Endothelial cell of umbilical vein (primary cell): ENCODE measurements around the gene SELL. TPM values are rescaled to one million over a fixed set of nuclear protein-coding genes. Genes with fewer than 3 reads are reported as not detected.

ENCODE experiments used
- Bru-seq: library from RNA; stranded (reverse); fragments of 400-500 nt; gene quantifications from one replicate; lab custom pipeline; 2021; lab: Mats Ljungman, UMichigan
- BruChase-seq, 2 experiments: library from RNA; stranded (reverse); fragments of 400-500 nt; gene quantifications; one replicate each; lab custom pipeline; 2021; lab: Mats Ljungman, UMichigan
- BruUV-seq: library from RNA; stranded (reverse); fragments of 400-500 nt; replicated peaks from 2 replicates; lab custom pipeline; 2021; lab: Mats Ljungman, UMichigan
- CTCF ChIA-PET: fragments of 300-600, 350-600 bp; sonication (Branson Sonifier 250); formaldehyde crosslinking; loops from one replicate; lab custom pipeline; 2021; ENCODE audit warnings: antibody characterized with exemption, inconsistent platforms; lab: Charles Lee
- POLR2A ChIA-PET: fragments of 300-600, 350-600 bp; sonication (Branson Sonifier 250); formaldehyde crosslinking; loops from one replicate; lab custom pipeline; 2021; ENCODE audit warnings: antibody characterized with exemption, inconsistent platforms; lab: Charles Lee
- DNase-seq: peaks from one replicate; pipeline ENCODE4 v3.0.0-alpha.2; 2011; ENCODE audit warnings: low read depth, low spot score
- FAIRE-seq: peaks from 2 replicates; lab custom pipeline; 2011; peaks lifted over from hg19 to GRCh38; lab: Jason Lieb, UNC
- H2AFZ ChIP-seq: 2 replicates; pipeline ENCODE4 v1.6.0; 2012; ENCODE audit warnings: low read depth, low read length, control low read depth, inconsistent platforms
- H3K27ac ChIP-seq: 2 replicates; pipeline ENCODE4 v1.5.1; 2011; ENCODE audit warnings: low read depth, mild to moderate bottlenecking, control low read depth, low read length, moderate library complexity; ENCODE audit not compliant: insufficient read depth
- H3K27me3 ChIP-seq, 2 experiments: 2 replicates each; pipeline versions ENCODE4 v1.6.0 to v1.6.1; 2011; ENCODE audit warnings: low read length in 2 of 2, mixed read lengths in 1 of 2; ENCODE audit not compliant: control insufficient read depth in 2 of 2, insufficient read depth in 2 of 2
- H3K36me3 ChIP-seq, 2 experiments: 2 replicates in 1 of 2; 3 replicates in 1 of 2; pipeline ENCODE4 v1.5.1; 2011; ENCODE audit warnings: low read length in 2 of 2, mild to moderate bottlenecking in 1 of 2, moderate library complexity in 1 of 2; ENCODE audit not compliant: control insufficient read depth in 2 of 2, insufficient read depth in 2 of 2; ENCODE audit errors: extremely low read depth in 1 of 2
- H3K4me1 ChIP-seq: 3 replicates; pipeline ENCODE4 v1.5.1; 2011; ENCODE audit warnings: mild to moderate bottlenecking, low read length; ENCODE audit not compliant: control insufficient read depth, insufficient read depth; ENCODE audit errors: extremely low read depth
- H3K4me2 ChIP-seq: 2 replicates; pipeline ENCODE4 v1.6.1; 2011; ENCODE audit warnings: low read length, control low read depth, mixed read lengths; ENCODE audit not compliant: insufficient read depth
- H3K4me3 ChIP-seq, 3 experiments: fragments of 200-600 bp in 1 of 3; sonication (generic), shearing (Covaris generic) in 1 of 3; replicated peaks in 1 of 3; 2 replicates each; pipeline ENCODE4 v1.5.1; 2011 to 2016; ENCODE audit warnings: control low read depth in 3 of 3, low read length in 3 of 3, mild to moderate bottlenecking in 2 of 3, inconsistent platforms in 1 of 3, low read depth in 1 of 3, moderate library complexity in 1 of 3; ENCODE audit not compliant: insufficient read depth in 1 of 3
- H3K79me2 ChIP-seq: 2 replicates; pipeline ENCODE4 v1.6.0; 2012; ENCODE audit warnings: low read length, inconsistent platforms; ENCODE audit not compliant: control insufficient read depth, insufficient read depth
- H3K9ac ChIP-seq: replicated peaks from 2 replicates; pipeline ENCODE3; 2011; ENCODE audit warnings: low read length, control low read depth; ENCODE audit not compliant: insufficient read depth; ENCODE audit errors: extremely low read depth
- H3K9me1 ChIP-seq: replicated peaks from 3 replicates; pipeline ENCODE4 v1.6.0; 2011; ENCODE audit warnings: mild to moderate bottlenecking, low read length; ENCODE audit not compliant: control insufficient read depth, insufficient read depth; ENCODE audit errors: extremely low read depth
- H3K9me3 ChIP-seq: replicated peaks from 2 replicates; pipeline ENCODE4 v1.5.1; 2012; ENCODE audit warnings: low read length, inconsistent platforms; ENCODE audit not compliant: control insufficient read depth, insufficient read depth
- H4K20me1 ChIP-seq: replicated peaks from 2 replicates; pipeline ENCODE3; 2011; ENCODE audit warnings: mild to moderate bottlenecking, low read length; ENCODE audit not compliant: control insufficient read depth, insufficient read depth; ENCODE audit errors: extremely low read depth
- FOS ChIP-seq: IDR thresholded peaks from 2 replicates; pipeline ENCODE4 v1.6.1; 2011; ENCODE audit warnings: mild to moderate bottlenecking, low read length, moderate library complexity, borderline replicate concordance; ENCODE audit not compliant: insufficient read depth
- GATA2 ChIP-seq: IDR thresholded peaks from 2 replicates; pipeline ENCODE4 v1.7.0; 2011; ENCODE audit warnings: low read depth, mild to moderate bottlenecking, moderate library complexity, mixed read lengths, low read length; ENCODE audit not compliant: insufficient read length, insufficient read depth
- JUN ChIP-seq: IDR thresholded peaks from 2 replicates; pipeline ENCODE4 v1.6.1; 2011; ENCODE audit warnings: borderline replicate concordance, low read depth; ENCODE audit not compliant: insufficient read length, insufficient read depth
- MYC ChIP-seq: IDR thresholded peaks from one replicate; pipeline ENCODE4 v1.6.1; 2011; ENCODE audit warnings: mild to moderate bottlenecking, low read depth, low read length
- POLR2A ChIP-seq: IDR thresholded peaks from 2 replicates; pipeline ENCODE4 v1.6.1; 2012; ENCODE audit warnings: low read depth, mild to moderate bottlenecking, control low read depth, low read length
- dilution Hi-C: fragments of 300-500 bp; cut with MboI; formaldehyde crosslinking; loops from one replicate; pipeline ENCODE4 v1.15.0; 2019; ENCODE audit warnings: low sequenced_read_pairs; ENCODE audit not compliant: extremely low pct_ligation_motif_present
- intact Hi-C: fragments of 100-400 bp; cut with micrococcal nuclease; formaldehyde crosslinking; loops from one replicate; pipeline ENCODE4 v1.10.0; 2022
- long read RNA-seq: library from polyadenylated mRNA; stranded (forward); transcript quantifications from one replicate; pipeline ENCODE4 v2.0.0, GENCODE V29; 2021
- polyA minus RNA-seq, 3 experiments: library from RNA; depleted of rRNA, polyadenylated mRNA; stranded (reverse); fragments of >200 nt; gene quantifications; 1 replicate in 1 of 3; 2 replicates in 2 of 3; pipeline ENCODE4 v1.2.3, GENCODE V29; 2011
- polyA plus RNA-seq, 4 experiments: library from polyadenylated mRNA; depleted of rRNA in 3 of 4; stranded (reverse) in 3 of 4; unstranded in 1 of 4; fragments of >200 nt; gene quantifications; 2 replicates each; pipeline versions ENCODE4 v1.2.1 to v1.2.3, GENCODE V29; 2011 to 2012; ENCODE audit warnings: missing spikeins in 1 of 4
- total RNA-seq: library from RNA; stranded (reverse); gene quantifications from 2 replicates; pipeline ENCODE4 v1.2.3, GENCODE V29; 2021
- TF ChIP-seq, protein P1 (sequence below), 2 donors: IDR thresholded peaks; 1 replicate in 1 of 2; 2 replicates in 1 of 2; pipeline ENCODE4 v1.5.1; 2011; ENCODE audit warnings: low read length in 2 of 2, mild to moderate bottlenecking in 2 of 2, moderate library complexity in 2 of 2, control low read depth in 1 of 2, inconsistent platforms in 1 of 2, low read depth in 1 of 2; ENCODE audit not compliant: insufficient read depth in 1 of 2; ENCODE audit errors: extremely low read depth in 1 of 2
- TF ChIP-seq, protein P2 (sequence below): IDR thresholded peaks from 2 replicates; pipeline ENCODE4 v1.6.1; 2011; ENCODE audit not compliant: insufficient read depth, insufficient read length

SELL gene
- total RNA-seq = 0.67 and 1.8 TPM in 2 replicates
- polyA plus RNA-seq = 0.68 and 0.73 TPM in 2 replicates
- 0.97 and 1.1 TPM in 2 replicates for polyA plus RNA-seq (2011; cell fraction: cytosol; rRNA removed)
- 0.45 and 0.71 TPM in 2 replicates for polyA plus RNA-seq (2011; cell fraction: nucleus; rRNA removed)
- 0.71 and 0.83 TPM in 2 replicates for polyA plus RNA-seq (2012)
- polyA minus RNA-seq = 1.00 and 1.3 TPM in 2 replicates
- not detected for polyA minus RNA-seq (2011; cell fraction: cytosol; rRNA and poly(A)+ RNA removed)
- polyA minus RNA-seq (2011; cell fraction: nucleus; rRNA and poly(A)+ RNA removed) = 0.24 and 0.53 TPM in 2 replicates
- Bru-seq, nascent RNA = percentile 16 among the genes with signal in this experiment
- percentile 20 among the genes with signal in this experiment for BruChase-seq, experiment 1, labeled RNA remaining after a 6-hour chase
- BruChase-seq, experiment 2, labeled RNA remaining after a 2-hour chase = percentile 11 among the genes with signal in this experiment
- long read RNA-seq, partial matches to known transcripts = 0 of 2 reads
- long read RNA-seq, other reads (novel, unspliced or antisense) = 0 of 2 reads

DNA sequence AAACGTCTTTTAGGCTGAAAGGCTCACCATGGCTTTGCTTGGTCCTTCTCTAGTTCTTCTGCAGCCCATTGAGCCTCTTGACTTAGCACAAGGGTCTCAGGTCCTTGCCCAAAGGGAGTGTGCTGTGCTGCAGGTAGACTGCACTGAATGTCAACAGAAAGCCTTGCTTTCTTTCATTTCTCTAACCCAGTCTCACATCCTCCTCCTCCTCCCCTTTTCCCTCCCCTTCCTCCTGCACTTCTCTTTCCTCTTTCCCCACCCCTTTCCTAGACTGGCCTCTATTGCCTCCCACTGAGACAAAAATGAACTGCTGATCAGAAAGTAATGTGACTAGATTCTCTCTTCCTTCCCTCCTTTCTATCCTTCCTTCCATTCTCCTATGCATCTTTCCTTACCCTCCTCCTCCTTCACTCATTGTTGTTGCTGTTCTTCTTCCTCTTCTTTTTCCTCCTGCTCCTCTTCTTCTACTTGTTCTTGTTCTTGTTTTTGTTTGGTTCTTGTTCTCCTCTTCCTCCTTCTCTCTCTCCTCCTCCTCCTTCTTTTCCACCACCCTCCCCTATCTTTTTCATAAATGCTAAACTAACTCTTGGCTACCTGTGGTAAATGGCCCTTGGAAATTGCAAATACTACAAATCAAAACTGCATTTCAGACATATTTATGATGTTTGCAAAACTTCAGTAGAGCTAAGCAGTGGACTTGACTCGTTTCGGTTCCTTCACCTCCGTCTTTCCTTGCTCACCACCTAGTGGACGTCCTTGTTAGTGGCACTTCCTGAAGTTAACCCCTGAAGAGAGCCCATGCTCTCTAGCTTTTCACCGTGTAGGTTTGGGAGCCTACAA lies at the start of gene SELL:
TSS of gene SELL (minus strand) at position 152 of the 840 bp plus-strand sequence. CDS start at position 30, 122 bp downstream.
- H3K9me3 ChIP-seq = no peaks in the 10 kb centered on the region
- peaks cover 0 to 6% of the 10 kb centered on the region in 2 experiments for H3K27me3 ChIP-seq
- H3K4me2 ChIP-seq = peak within 1 kb of the TSS; percentile 55
- CTCF ChIA-PET = interaction anchor here (0.6 to 3.0 kb wide), 64 partner anchors 8 to 1369 kb away, joined by 3 to 230 read pairs (median 5); partner anchors contain the start of genes F5, KIFAP3, METTL18 and SELE
- H3K4me3 ChIP-seq = peak within 1 kb of the TSS in 1 of 3 experiments; percentile 42
- FAIRE-seq (peak; percentile 70), DNase-seq (peak; percentile 86)
- TF ChIP-seq, protein P1, sequence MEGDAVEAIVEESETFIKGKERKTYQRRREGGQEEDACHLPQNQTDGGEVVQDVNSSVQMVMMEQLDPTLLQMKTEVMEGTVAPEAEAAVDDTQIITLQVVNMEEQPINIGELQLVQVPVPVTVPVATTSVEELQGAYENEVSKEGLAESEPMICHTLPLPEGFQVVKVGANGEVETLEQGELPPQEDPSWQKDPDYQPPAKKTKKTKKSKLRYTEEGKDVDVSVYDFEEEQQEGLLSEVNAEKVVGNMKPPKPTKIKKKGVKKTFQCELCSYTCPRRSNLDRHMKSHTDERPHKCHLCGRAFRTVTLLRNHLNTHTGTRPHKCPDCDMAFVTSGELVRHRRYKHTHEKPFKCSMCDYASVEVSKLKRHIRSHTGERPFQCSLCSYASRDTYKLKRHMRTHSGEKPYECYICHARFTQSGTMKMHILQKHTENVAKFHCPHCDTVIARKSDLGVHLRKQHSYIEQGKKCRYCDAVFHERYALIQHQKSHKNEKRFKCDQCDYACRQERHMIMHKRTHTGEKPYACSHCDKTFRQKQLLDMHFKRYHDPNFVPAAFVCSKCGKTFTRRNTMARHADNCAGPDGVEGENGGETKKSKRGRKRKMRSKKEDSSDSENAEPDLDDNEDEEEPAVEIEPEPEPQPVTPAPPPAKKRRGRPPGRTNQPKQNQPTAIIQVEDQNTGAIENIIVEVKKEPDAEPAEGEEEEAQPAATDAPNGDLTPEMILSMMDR (IDR thresholded peaks at IDR 0.05; ENCODE audit: extremely low read depth in 1 of 2, insufficient read depth in 1 of 2, low read depth in 1 of 2, low read length in 2 of 2) = peak; percentile 77 to 82
- TF ChIP-seq, protein P2, sequence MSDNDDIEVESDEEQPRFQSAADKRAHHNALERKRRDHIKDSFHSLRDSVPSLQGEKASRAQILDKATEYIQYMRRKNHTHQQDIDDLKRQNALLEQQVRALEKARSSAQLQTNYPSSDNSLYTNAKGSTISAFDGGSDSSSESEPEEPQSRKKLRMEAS = no peak
- no peak for TF ChIP-seq POLR2A
- no peak for TF ChIP-seq MYC
- TF ChIP-seq GATA2 = no peak
- no peak for TF ChIP-seq FOS
- no peak for TF ChIP-seq JUN
- BruUV-seq = no TSS peak
- peak within 1 kb of the TSS; percentile 89 for H2AFZ ChIP-seq
- intact Hi-C loops (loop anchor here (1.0 to 10.0 kb wide), 7 partner anchors 35 to 1107 kb away; partner anchors contain the start of gene F5), dilution Hi-C loops (no loop called here)
- POLR2A ChIA-PET = no interaction called here
- no peak within 1 kb of the TSS for H3K9ac ChIP-seq
- H3K79me2 ChIP-seq = no peaks in the 10 kb centered on the region
- H3K4me1 ChIP-seq = no peaks in the 10 kb centered on the region
- no peaks in the 10 kb centered on the region for H3K36me3 ChIP-seq
- H4K20me1 ChIP-seq = no peaks in the 10 kb centered on the region
- no peaks in the 10 kb centered on the region for H3K9me1 ChIP-seq
- H3K27ac ChIP-seq = no peak within 1 kb of the TSS
